MCF 10A (cell line): Measurements from ENCODE around the gene TUBB2A. TPM values are rescaled to one million over a fixed set of nuclear protein-coding genes. Genes with fewer than 3 reads are reported as not detected.
"Not testable (repeated sequence)": the region's sequence is repeated elsewhere in the genome, so short reads cannot be mapped to it uniquely, and the experiment has no call there.

ENCODE experiments used
- BruUV-seq: library from RNA; stranded (reverse); fragments of 400-500 nt; replicated peaks from 2 replicates; lab custom pipeline; 2021; lab: Mats Ljungman, UMichigan
- CTCF ChIA-PET: fragments of 300-600 bp; sonication (Branson Sonifier 250); formaldehyde crosslinking; extraction: SDS; loops from one replicate; lab custom pipeline; 2021; ENCODE audit warnings: antibody characterized with exemption, inconsistent platforms; lab: Yijun Ruan, JAX
- POLR2A ChIA-PET: fragments of 300-600, 350-650 bp; sonication (Branson Sonifier 250); formaldehyde crosslinking; extraction: SDS; loops from one replicate; lab custom pipeline; 2020; ENCODE audit warnings: antibody characterized with exemption, inconsistent platforms; lab: Yijun Ruan, JAX
- DNase-seq: peaks from one replicate; pipeline ENCODE4 v3.0.0-alpha.2; 2018; ENCODE audit not compliant: unreplicated experiment
- H3K27ac Mint-ChIP-seq: one replicate; pipeline ENCODE4 v1.8.0; 2022; ENCODE audit warnings: mild to moderate bottlenecking, low read depth, mixed read lengths; ENCODE audit not compliant: unreplicated experiment
- H3K27me3 Mint-ChIP-seq: one replicate; pipeline ENCODE4 v1.8.0; 2022; ENCODE audit warnings: mixed read lengths; ENCODE audit not compliant: insufficient read depth, unreplicated experiment
- H3K36me3 Mint-ChIP-seq: one replicate; pipeline ENCODE4 v1.8.0; 2022; ENCODE audit warnings: mild to moderate bottlenecking, moderate library complexity, mixed read lengths; ENCODE audit not compliant: insufficient read depth, unreplicated experiment
- H3K4me1 Mint-ChIP-seq: one replicate; pipeline ENCODE4 v1.8.0; 2022; ENCODE audit warnings: mixed read lengths; ENCODE audit not compliant: insufficient read depth, unreplicated experiment
- H3K4me3 Mint-ChIP-seq: one replicate; pipeline ENCODE4 v1.8.0; 2022; ENCODE audit warnings: mild to moderate bottlenecking, moderate library complexity, mixed read lengths; ENCODE audit not compliant: unreplicated experiment
- H3K9me3 Mint-ChIP-seq: one replicate; pipeline ENCODE4 v1.8.0; 2022; ENCODE audit warnings: mixed read lengths; ENCODE audit not compliant: unreplicated experiment
- intact Hi-C: fragments of 100-400 bp; cut with micrococcal nuclease; formaldehyde crosslinking; loops from 2 replicates; pipeline ENCODE4 v1.14.1; 2022
- total RNA-seq: library from RNA; stranded (reverse); gene quantifications from 2 replicates; pipeline ENCODE4 v1.2.3, GENCODE V29; 2022
- TF ChIP-seq, protein P1 (sequence below): fragments of 200-600 bp; IDR thresholded peaks from one replicate; pipeline ENCODE4 v1.8.0; 2022; ENCODE audit warnings: antibody characterized with exemption, mild to moderate bottlenecking; ENCODE audit not compliant: unreplicated experiment

Gene TUBB2A
- total RNA-seq, 1 experiment from 2014 or later = 13.3 TPM

GRCh38 chr6:3190056-3190455 lies 32.7 kb upstream of the TUBB2A start:
- no peaks in the 10 kb centered on the region for H3K9me3 Mint-ChIP-seq
- H3K36me3 Mint-ChIP-seq = no peaks in the 10 kb centered on the region
- no peaks in the 10 kb centered on the region for H3K4me1 Mint-ChIP-seq
- no peaks in the 10 kb centered on the region for H3K27me3 Mint-ChIP-seq
- ChIA-PET POLR2A (interaction anchor here (0.5 to 1.1 kb wide), 3 partner anchors 18 to 216 kb away, joined by 3 read pairs; no protein-coding TSS in a partner anchor), CTCF (interaction anchor here (0.8 kb wide), 1 partner anchor 43 kb away, joined by 3 read pairs; no protein-coding TSS in a partner anchor)
- BruUV-seq = no TSS peak
- intact Hi-C loops = no loop called here
- TF ChIP-seq, protein P1, sequence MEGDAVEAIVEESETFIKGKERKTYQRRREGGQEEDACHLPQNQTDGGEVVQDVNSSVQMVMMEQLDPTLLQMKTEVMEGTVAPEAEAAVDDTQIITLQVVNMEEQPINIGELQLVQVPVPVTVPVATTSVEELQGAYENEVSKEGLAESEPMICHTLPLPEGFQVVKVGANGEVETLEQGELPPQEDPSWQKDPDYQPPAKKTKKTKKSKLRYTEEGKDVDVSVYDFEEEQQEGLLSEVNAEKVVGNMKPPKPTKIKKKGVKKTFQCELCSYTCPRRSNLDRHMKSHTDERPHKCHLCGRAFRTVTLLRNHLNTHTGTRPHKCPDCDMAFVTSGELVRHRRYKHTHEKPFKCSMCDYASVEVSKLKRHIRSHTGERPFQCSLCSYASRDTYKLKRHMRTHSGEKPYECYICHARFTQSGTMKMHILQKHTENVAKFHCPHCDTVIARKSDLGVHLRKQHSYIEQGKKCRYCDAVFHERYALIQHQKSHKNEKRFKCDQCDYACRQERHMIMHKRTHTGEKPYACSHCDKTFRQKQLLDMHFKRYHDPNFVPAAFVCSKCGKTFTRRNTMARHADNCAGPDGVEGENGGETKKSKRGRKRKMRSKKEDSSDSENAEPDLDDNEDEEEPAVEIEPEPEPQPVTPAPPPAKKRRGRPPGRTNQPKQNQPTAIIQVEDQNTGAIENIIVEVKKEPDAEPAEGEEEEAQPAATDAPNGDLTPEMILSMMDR = no peak
- H3K27ac Mint-ChIP-seq = no peak overlapping the region
- DNase-seq = no peak
- no peak overlapping the region for H3K4me3 Mint-ChIP-seq

GRCh38 chr6:3189192-3189591 lies 31.8 kb upstream of the TUBB2A start:
- POLR2A ChIA-PET, DNase-seq: not testable (repeated sequence)

GRCh38 chr6:3188262-3188661 lies 30.9 kb upstream of the TUBB2A start:
- no TSS peak for BruUV-seq
- ChIA-PET CTCF (no interaction called here), POLR2A (interaction anchor here (0.5 kb wide), 1 partner anchor 997 kb away, joined by 3 read pairs; no protein-coding TSS in a partner anchor)
- TF ChIP-seq, protein P1 = no peak
- Mint-ChIP-seq H3K9me3 (no peaks in the 10 kb centered on the region), H3K4me3 (no peak overlapping the region), H3K36me3 (no peaks in the 10 kb centered on the region), H3K27ac (no peak overlapping the region), H3K4me1 (no peaks in the 10 kb centered on the region), H3K27me3 (no peaks in the 10 kb centered on the region)
- no peak for DNase-seq
- intact Hi-C loops = no loop called here

More at GRCh38 chr6:3189192-3189591, 31.8 kb upstream of the TUBB2A start:
- H3K9me3 Mint-ChIP-seq, H3K27me3 Mint-ChIP-seq, CTCF ChIA-PET, H3K36me3 Mint-ChIP-seq, H3K4me1 Mint-ChIP-seq, H3K27ac Mint-ChIP-seq, BruUV-seq, intact Hi-C loops, H3K4me3 Mint-ChIP-seq: not testable (repeated sequence)

DNA sequence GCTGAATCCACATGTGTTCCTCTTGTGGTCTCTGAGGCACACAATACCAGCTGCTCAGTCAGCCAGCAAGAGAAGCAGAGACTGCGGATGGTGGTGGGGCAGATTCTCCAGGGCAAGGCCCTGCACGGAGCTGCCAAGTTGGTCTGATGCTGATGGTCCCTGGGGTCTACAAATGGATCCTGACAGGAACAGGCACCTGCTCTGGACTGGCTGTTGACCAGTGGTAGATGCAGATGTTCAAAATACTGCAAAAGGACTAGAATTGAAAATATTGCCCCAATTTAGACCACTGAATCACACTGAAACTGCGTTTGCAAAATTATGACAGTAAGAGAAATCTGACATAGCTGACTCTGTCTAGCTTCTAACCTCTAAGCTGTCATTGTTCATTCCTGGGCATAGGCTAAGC lies 29.6 kb upstream of the TUBB2A start:
- no peaks in the 10 kb centered on the region for H3K36me3 Mint-ChIP-seq
- TF ChIP-seq, protein P1 = no peak
- intact Hi-C loops = no loop called here
- no peaks in the 10 kb centered on the region for H3K27me3 Mint-ChIP-seq
- H3K27ac Mint-ChIP-seq = no peak overlapping the region
- H3K4me3 Mint-ChIP-seq = no peak overlapping the region
- H3K9me3 Mint-ChIP-seq = no peaks in the 10 kb centered on the region
- ChIA-PET CTCF (interaction anchor here (0.6 to 2.1 kb wide), 2 partner anchors 29 to 65 kb away, joined by 3 to 5 read pairs; no protein-coding TSS in a partner anchor), POLR2A (no interaction called here)
- no TSS peak for BruUV-seq
- H3K4me1 Mint-ChIP-seq = no peaks in the 10 kb centered on the region
- no peak for DNase-seq
